Glomerular endothelial cell (primary cell): ENCODE results near the gene PARVB. TPM values are rescaled to one million over a fixed set of nuclear protein-coding genes. Genes with fewer than 3 reads are reported as not detected.

Source experiments
- DNase-seq: peaks from one replicate; pipeline ENCODE4 v3.0.0-alpha.2; 2011; ENCODE audit warnings: low read depth, low spot score; ENCODE audit errors: extremely low read depth
- total RNA-seq: library from RNA; depleted of rRNA; stranded (reverse); fragments of >200 nt; gene quantifications from 2 replicates; pipeline ENCODE4 v1.2.3, GENCODE V29; 2015

PARVB gene
- total RNA-seq, 1 donor from 2014 or later: 118 TPM

DNA sequence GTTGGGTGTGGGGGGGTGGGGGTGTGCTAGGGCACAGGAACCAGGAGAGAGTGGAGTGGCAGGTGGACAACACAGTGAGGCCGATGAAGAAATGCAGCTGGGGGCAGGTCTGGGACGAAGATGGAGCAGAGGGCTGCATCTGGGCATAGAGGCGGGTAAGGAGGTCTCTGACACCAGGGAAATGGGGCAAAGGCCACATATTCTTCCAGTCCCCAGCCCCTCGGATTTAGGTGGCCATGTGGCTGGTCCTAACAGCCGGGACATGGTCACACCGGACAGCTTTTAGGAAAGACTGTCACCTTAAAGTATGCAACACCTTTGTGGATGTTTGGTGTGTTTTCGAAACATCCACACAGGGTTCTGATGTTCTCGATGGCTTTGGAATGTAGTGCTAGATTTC, 151.6 kb downstream of the PARVB start:
- no peak for DNase-seq

- DNase-seq: no peak
Measured at GRCh38 chr22:44179196-44179988, 155.3 kb downstream of the PARVB start.

DNA sequence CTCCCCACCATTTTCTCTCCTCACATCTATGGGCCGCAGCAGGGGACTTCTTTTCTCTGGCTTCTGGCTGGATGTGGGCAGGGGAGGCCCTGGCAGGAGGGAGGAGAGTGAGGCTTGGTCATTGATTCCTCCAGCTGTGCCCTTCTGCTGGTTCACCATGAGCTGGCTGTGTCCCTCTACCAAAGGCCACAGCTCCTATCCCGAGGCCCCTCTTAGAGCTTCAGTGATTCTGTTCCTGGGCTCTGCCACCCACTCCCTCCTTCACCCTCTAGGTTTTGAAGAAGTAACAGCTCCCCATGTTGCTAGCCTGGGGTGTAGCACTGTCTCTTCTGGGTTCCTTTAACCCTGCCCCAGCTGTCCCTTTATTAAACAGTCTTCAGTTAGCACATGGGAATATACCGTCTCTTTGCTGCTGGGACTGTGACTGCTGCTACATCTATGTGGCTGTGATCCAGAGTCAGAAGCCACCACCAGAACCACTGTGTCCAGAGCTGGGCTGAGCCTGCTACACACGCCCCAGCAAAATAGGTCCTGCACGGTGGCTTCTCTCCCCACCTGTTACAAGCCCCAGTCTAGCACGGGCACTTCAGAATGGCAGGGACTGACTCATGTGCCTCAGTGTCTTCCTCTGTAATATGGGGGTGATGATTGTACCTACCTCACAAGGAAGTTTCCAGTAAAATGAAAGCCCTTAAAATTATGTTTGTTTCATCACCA, 156.0 kb downstream of the PARVB start:
- DNase-seq: no peak

DNA sequence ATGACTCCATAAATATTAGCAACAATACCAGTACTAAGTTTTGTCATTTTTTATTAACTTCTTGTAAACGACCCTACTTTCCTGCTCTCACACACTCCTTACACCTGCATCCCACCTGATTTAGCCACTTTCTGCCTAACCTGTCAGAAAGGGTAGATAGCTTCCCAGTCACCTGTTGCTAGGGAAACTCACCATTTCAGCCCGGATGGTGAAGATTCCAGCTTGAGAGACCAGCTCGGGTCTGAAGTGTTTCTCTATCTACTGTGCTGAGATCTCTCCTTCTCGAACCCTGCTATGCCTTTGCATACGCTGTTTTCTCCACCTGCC, 156.6 kb downstream of the PARVB start, which contains the start of gene PARVG:
Gene PARVG (plus strand): TSS at position 220 of the 327 bp plus-strand sequence. CDS start 2,405 bp downstream, outside the sequence.
- DNase-seq: no peak

- DNase-seq: no peak
Measured at GRCh38 chr22:44181033-44181911, 157.2 kb downstream of the PARVB start.

DNA sequence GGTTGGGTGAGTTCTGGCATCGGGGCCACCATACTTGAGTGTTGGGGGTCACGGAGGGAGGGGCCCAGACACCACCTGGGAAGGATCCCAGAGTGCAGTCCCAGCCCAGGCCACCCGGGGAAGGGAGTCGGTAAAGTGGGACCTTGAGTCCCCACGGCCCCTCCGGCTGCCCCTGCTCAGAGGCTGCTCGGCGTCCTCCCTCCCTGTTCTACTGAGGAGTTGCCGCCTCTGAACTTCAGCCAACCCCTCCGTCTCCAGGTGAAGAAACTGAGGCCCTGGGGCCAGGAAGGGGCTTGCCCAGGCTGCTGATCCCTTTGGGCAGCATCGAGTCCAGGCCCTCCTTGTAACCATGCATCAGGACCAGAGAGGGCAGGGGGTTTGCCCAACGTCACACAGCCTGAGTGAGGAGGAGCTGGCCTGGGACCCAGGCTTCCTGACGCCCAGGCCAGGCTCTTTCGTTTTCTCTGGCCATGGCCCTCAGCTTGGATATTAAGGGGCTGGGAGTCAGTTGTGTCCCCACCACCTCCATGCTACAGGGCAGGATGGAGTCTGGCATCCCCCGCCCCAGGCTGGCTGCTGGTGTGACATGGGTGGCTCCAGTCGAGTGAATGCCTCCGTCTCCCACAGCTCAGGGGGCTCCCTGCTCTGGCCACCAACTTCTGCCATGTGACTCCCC, 157.9 kb downstream of the PARVB start:
- DNase-seq: no peak

- DNase-seq: no peak
Measured at GRCh38 chr22:44182588-44183286, 158.6 kb downstream of the PARVB start.

- no peak for DNase-seq
Measured at GRCh38 chr22:44183287-44183588, 159.1 kb downstream of the PARVB start.

DNA sequence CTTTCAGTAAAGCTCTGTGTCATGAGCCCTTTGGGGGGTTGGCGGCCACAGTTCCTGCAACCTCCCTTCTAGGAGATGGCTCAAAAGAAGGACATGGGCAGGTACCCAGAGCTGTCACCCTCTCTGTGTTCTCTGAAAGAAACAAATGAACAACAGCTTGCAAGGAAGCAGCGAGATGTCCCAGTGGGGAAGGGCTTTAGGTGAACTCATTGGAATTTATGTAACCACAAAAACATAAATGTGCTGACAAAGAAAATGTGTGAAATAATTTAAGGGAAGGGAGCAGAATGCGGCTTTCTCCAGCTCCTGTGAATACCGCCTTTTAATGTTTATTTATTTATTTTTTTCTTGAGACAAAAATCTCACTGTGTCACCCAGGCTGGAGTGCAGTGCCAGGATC, 159.9 kb downstream of the PARVB start:
- no peak for DNase-seq

GRCh38 chr22:44185237-44186120, 161.4 kb downstream of the PARVB start:
- DNase-seq: no peak

DNA sequence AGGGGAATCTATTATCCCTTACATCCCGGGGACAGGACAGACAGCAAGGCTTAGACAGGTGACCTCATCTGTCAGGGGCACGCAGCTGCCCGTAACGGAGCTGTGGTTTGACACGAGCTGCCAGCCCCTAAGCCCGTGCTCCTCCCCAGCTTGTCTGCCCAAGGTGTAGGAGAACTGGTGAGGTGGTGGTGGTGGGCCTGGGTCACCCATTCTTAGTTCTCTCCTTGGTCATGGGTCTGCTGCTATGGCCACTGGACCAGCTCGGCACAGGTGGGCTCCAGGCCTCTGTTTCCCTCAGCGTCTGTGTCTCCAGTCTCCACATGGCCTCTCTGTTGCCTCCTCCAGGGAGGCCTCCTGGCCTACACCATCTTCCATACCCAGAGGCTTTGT, 162.0 kb downstream of the PARVB start:
- DNase-seq: no peak

DNA sequence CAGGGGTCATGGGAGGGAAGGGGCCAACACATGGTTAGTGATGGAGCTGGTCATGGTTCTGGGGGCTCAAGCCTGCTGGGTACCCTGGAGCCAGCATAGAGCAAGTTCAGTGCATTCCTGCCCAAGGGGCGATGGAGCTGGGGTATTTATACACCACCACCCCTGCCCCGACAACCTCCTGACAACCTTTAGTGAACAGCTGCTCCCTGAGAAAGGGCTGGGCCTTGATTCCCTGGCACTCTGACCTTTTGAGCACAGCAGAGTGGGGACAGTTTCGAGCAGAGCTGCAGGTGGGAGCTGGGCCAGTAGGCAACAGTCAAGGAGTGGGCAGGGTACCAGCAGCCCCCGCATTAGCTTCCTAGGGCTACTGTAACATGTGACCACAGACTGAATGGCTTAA, 162.6 kb downstream of the PARVB start:
- DNase-seq: no peak

- DNase-seq: no peak
Measured at GRCh38 chr22:44187652-44188230, 163.6 kb downstream of the PARVB start.

GRCh38 chr22:44188316-44188715, 164.2 kb downstream of the PARVB start:
- DNase-seq: no peak

DNA sequence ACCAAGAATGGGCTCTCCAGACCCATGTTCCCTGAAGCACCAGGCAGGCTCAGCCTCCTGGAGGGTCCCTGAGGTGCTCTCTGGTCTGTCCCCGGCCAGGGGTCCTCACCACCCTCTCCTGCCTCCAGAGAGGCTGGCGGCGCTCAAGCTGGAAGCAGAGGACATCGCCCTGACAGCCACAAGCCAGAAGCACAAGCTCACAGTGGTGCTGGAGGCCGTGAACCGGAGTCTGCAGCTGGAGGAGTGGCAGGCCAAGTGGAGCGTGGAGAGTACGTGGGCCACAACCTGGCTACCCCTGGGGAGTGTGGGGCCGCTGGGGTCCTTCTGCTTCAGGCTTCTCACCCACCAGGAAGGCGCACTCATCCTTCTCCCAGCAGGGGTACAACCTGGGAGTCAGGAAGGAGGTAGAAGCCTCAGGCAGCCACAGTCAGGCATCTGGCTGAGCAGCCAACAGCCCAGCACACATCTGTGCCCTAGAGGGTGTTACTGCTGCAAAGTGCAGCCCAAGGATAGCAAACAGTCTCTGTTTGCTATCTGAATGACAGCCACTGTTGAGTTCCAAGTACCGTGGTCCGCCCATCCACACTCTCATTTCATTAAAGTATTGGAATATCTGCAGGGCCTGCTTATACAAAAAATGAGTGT, 165.0 kb downstream of the PARVB start:
- DNase-seq: no peak

DNA sequence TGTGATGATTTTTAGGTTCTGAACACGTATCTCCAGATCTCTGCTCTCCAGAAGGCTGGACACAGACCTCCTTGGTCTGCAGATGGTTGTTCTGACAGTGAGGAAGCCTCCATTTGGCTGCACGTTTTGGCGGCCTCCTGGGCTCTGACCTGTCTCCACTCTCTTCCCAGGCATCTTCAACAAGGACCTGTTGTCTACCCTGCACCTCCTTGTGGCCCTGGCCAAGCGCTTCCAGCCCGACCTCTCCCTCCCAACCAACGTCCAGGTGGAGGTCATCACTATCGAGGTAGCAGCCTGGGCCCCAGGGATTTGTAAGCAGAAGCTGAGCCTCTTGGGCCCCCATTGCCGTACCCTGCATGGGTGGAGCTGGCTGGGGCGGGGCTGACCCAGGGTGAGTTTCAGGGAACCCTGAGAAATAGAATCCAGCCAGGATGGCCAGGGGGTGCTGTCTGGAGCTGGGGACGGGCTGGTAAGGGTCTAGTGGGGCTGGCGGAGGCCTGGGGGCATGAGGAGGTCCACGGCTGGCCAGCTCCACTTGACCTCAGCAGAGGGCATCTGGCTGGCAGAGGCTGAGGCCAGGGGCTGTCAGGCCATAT, 166.4 kb downstream of the PARVB start:
- DNase-seq: no peak

- DNase-seq: no peak
Measured at GRCh38 chr22:44191036-44191454, 166.9 kb downstream of the PARVB start.
